CD4-positive, alpha-beta T cell treated with Interleukin-2 at 100 ng/mL for 4 hours (primary cell): ENCODE data around the gene TNNI3K.
"Not testable (repeated sequence)": the region's sequence is repeated elsewhere in the genome, so short reads cannot be mapped to it uniquely, and the experiment has no call there.

Experiments used
- DNase-seq: peaks from one replicate; pipeline ENCODE4 v3.0.0-alpha.2; 2020; ENCODE audit warnings: low spot score

TNNI3K gene, protein sequence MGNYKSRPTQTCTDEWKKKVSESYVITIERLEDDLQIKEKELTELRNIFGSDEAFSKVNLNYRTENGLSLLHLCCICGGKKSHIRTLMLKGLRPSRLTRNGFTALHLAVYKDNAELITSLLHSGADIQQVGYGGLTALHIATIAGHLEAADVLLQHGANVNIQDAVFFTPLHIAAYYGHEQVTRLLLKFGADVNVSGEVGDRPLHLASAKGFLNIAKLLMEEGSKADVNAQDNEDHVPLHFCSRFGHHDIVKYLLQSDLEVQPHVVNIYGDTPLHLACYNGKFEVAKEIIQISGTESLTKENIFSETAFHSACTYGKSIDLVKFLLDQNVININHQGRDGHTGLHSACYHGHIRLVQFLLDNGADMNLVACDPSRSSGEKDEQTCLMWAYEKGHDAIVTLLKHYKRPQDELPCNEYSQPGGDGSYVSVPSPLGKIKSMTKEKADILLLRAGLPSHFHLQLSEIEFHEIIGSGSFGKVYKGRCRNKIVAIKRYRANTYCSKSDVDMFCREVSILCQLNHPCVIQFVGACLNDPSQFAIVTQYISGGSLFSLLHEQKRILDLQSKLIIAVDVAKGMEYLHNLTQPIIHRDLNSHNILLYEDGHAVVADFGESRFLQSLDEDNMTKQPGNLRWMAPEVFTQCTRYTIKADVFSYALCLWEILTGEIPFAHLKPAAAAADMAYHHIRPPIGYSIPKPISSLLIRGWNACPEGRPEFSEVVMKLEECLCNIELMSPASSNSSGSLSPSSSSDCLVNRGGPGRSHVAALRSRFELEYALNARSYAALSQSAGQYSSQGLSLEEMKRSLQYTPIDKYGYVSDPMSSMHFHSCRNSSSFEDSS

DNA sequence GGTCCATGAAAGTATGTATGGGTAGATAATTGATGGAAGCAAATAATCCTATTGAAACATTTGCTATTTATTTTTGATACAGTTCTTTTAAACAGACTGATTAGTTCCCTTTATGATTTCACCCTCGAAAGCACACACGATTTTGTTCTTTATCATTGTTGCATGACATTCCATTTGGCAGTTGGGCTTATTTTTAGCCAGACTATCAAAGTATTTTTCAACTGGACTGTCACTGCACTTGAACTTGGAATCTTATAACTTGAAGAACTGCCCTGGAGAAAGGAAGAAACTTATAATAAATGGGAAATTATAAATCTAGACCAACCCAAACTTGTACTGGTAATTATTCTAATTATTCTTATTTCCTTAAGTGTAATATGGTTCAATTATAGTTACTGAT is at the start of gene TNNI3K:
Gene TNNI3K, plus strand, starts transcription at position 235 of the 400 bp plus-strand sequence. Its CDS starts 65 bp downstream, at position 300.
- no peak for DNase-seq

- no peak for DNase-seq
These were observed 41.3 kb upstream of the TNNI3K start for GRCh38 chr1:74193908-74194307.

- no peak for DNase-seq
These were observed 39.8 kb upstream of the TNNI3K start for GRCh38 chr1:74195339-74195738.

- peak; percentile 2 for DNase-seq
These were observed 37.9 kb upstream of the TNNI3K start for GRCh38 chr1:74197255-74197654.

GRCh38 chr1:74197657-74198552 is 37.3 kb upstream of the TNNI3K start, which contains the start of the genes FPGT and LRRIQ3:
TSS of gene FPGT (plus strand) at chr1:74198242. CDS start at chr1:74198279, 37 bp downstream.
TSS of gene LRRIQ3 (minus strand) at chr1:74198176. CDS start at chr1:74183684, 14,492 bp downstream.
- peak; percentile 96 for DNase-seq

DNA sequence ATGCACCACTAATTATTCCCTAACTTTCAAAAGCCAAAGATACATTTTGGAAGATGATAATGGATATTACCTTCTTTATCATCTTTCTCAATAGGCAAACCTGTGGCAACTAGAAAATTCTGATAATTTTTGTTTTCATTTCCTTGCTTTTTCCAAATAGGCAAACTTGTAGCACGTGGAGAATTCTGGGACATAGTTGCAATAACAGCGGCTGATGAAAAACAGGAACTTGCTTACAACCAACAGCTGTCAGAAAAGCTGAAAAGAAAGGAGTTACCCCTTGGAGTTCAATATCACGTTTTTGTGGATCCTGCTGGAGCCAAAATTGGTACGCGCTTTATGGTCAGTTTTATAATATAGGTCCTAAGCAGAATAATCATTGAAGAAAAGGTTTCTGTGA is 35.7 kb upstream of the TNNI3K start:
- DNase-seq: no peak

- DNase-seq: no peak
These were observed 29.9 kb upstream of the TNNI3K start for GRCh38 chr1:74205266-74205665.

DNA sequence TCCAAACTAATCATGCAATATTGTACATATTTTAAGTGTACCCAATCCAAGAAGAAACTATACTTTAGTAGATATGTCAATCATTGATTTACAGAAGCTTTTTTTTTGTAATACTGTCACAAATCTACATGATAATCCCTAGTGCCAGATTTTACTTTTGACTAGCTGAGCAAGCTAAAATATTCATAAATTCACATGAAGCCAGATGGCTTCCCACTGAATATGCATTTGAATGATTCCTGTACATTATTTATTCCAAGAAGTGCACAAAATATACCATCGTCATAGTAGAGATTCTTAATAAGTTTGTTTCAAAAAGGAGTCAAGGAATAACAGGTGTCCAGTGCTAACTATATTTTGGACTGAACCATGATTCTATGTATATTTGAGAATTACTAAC is 20.0 kb upstream of the TNNI3K start:
- no peak for DNase-seq

DNA sequence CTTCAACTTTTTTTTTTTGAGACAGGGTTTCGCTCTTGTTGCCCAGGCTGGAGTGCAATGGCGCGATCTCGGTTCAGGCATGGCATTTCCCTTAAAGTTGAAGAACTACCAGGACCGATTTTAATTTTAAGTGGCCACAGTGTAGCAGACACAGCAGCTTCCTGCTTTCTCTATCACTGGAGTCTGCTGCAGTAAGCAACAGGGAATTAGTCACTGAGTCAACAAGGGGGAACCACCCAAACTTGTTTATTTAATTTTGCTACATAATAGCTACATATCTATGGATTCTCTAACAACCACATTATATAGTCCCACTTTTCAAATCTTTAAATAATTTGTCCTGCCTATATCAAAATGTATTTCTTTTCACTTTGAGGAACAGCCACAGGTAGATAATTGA is 12.5 kb upstream of the TNNI3K start:
- DNase-seq: no peak

DNA sequence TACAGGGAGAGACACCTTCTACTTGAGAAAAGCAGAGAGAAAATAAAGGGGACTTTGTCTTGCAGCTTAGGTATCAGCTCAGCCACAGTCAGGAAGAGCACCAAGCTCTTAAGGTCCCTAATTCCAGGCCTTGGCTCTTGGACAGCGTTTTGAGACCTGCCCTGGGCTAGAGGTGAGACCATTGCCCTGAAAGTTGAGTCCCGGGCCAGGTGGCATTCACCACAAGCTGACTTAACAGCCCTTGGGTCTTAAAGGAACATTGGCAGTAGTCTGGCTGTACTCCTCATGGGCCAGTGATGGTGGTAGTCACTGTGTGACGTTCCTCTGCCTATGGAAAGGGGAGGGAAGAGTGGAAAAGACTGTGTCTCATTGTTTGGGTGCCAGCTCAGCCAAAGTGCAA is 11.7 kb upstream of the TNNI3K start:
- no peak for DNase-seq

DNA sequence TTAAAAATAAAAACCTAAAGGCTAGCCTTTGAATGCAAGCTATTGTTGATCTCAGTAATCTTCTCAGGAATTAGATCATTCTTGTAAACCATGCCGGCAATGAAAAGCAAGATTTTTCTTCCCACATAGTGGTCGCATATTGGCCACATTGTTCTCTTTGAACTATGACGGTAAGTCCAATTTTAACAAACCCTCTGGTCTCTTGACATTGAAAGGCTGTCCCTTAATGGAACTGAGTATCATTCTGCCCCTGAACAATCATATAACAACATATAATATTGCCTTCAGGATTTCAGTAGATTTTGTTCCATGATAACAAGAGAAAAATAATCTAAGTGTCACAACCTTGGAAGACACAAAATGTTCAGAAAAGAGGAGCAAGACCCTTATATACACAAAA is 1.3 kb downstream of the TNNI3K start:
- DNase-seq: no peak

DNA sequence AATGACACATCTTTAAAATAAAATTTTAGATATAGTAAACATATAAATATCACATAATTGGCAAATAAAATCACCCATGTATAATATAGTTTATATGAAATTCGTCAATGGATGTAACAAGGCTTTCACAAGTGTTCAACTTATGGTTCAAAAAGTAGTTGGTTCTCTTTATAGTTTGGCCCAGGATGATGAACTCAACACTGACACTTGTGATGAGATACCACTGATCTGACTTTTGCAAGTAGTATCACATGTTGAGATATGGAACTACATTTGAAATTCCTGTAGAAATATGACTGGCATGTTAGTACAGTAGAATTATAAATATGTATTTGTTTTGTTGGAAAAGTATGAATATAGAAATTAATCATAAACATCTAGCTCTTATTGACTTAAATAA is 1.8 kb downstream of the TNNI3K start:
- no peak for DNase-seq

DNA sequence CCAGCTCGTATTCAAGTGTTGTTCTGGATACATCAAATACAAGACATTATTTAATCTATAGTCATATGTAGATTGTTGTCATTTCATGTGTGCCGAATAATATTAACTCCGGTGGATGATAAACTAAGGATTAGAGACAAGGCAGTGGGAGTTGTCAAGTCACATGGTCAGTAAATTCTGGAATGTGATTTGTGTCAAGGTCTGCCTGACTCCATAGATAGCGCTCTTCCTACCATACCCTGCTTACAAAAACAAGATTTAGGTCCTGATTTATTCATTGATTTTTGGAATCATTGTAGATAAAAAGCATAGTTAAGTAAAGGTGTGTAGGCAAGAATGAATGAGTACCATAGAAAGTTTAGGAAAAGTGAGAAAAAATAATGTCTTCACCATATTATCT is 2.6 kb downstream of the TNNI3K start:
- DNase-seq: no peak

- DNase-seq: no peak
These were observed 10.1 kb downstream of the TNNI3K start for GRCh38 chr1:74245168-74245772.

DNA sequence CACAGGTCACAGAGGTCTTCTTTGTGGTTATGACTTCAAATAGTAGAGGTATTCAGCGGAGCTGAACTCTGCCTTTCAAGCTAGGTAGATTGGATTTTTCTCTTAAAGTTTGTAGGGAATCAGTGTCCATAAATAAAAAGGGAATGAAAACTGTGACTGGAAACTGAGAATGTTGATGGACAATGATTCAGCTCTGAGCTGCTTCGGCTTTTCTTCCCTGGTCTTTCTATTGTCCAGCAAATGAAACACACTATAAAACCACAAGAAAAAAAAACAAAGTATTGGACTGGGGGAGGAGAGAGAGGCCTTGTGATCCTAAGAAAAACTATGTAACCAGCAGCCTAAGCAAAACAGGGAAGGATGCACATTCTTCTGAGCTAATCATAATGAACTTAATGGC is 11.1 kb downstream of the TNNI3K start:
- no peak for DNase-seq

DNA sequence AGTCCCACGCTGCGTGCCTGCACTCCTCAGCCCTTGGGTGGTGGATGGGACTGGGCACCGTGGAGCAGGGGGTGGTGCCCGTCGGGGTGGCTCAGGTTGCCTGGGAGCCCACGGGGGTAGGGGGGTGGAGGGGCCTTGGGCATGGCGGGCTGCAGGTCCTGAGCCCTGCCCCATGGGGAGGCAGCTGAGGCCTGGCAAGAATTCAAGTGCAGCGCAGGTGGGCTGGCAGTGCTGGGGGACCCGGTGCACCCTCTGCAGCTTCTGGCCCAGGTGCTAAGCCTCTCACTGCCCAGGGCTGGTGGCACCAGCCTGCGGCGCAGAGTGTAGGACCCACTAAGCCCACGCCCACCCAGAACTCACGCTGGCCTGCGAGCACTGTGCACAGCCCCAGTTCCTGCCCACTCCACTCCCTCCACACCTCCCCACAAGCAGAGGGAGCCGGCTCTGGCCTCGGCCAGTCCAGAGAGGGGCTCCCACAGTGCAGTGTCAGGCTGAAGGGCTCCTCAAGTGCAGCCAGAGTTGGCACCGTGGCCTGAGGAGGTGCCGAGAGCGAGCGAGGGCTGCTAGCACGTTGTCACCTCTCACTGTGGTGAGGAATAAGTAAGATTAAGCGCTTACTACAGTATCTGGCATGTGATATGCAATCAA is 12.8 kb downstream of the TNNI3K start:
- DNase-seq: no peak

DNA sequence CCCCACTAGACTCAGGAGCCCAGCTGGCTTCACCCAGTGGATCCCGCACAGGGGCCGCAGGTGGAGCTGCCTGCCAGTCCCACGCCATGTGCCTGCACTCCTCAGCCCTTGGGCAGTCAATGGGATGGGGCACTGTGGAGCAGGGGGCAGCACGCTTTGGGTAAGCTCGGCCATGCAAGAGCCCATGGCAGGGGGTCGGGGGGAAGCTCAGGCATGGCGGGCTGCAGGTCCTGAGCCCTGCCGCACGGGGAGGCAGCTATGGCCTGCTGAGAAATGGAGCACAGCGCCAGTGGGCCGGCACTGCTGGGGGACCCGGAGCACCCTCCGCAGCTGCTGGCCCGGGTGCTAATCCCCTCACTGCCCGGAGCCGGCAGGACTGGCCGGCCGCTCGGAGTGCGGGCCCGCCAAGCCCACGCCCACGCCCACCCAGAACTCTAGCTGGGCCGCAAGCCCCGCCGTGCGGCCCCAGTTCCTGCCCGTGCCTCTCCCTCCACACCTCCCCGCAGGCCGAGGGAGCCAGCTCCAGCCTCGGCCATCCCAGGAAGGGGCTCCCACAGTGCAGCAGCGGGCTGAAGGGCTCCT is 18.1 kb downstream of the TNNI3K start:
- DNase-seq: not testable (repeated sequence)

- DNase-seq: no peak
These were observed 30.8 kb downstream of the TNNI3K start for GRCh38 chr1:74266001-74266400.

DNA sequence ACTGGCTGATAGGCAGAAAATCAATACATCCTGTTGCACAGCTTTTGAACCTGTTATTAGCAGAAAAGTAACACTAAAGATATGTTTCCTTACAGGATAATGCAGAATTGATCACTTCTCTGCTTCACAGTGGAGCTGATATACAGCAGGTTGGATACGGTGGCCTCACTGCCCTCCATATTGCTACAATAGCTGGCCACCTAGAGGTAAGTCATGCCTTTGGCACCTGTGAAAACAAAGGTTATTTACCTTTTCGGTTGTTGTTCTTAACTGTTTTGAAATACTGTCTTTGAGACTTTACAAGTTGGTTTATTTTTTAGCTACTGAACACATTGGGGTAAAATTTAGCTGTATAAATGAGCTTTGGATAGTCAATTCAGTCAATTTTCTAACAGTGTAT is 36.3 kb downstream of the TNNI3K start:
- DNase-seq: no peak

GRCh38 chr1:74280642-74281396 is 45.6 kb downstream of the TNNI3K start:
- no peak for DNase-seq
